ENCODE data around the gene LGR6.

Gene LGR6

DNA sequence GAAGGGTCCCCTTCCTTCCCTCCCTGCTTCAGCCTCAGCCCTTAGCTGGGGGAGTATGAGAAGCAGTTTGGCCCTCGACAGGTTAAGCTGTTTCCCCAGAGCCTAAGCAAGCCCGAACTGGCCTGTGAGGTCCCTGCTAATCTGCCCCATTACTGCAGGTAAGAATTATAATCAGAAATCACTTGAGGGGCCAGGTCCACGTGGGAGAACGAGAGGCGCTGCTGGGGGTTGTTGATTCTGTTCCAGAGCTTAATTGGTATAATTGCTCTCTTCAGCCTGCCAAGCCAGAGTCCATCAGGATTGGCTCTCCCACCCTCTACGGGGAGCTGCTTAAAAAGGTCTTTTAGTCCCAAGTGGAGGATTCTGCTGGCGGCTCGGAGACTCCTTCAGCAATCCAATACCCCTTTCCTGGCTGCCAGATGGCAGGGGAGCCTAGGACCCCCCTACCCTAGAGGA, 77.3 kb downstream of the LGR6 start:
- DNase-seq, result no peak

DNA sequence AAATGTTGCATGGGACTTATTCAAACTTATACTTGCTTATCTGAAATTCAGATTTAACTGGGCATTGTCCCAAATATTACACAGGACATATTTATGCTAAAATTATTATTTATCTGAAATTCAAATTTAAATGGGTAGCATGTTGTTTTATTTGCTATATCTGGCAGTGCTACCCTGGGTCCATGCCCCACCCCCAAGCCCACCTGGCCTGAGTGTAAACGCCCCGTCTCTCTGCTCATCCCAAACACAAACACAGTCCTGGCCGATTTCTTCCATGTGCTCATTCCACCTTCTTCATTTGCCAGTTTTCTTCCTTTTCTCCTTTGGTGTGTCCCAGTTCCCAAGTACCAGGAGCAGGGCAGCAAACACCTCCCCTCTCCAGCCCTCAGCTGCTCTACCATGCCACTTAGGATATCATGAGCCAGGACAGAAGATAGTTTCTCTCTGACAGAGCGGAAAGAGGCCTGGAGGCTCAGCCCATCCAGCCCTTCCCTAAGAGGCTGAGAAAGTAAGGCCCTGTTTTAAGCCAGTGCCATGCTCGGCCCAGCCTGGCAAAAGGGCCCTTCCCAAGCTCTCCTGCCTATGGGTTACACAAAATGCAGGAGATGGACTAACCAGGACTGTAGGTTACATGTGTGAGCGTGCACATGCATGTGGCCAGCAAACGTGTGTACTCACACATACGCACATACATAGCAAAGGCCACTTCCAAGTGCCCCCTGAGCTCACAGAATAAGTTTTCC, 78.7 kb downstream of the LGR6 start:
- DNase-seq, result no peak

DNA sequence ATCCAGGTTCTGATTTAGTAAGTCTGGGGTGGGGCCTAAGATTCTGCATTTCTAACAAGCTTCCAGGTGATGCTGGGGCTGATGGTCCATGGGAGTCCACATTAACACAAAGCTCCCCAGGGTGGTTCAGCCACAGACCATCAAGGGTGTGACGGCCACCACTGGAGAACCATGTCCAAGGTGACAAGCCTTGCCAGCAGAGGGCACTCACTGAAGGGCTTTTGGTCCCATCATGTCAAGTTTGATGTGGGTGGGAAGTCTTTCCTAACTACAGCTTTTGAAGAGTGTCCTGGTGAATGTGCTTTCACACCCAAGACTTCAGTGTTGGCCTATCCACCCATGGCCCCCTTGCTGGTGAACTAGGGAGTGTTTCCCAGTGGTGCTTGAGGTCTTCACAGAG, 81.0 kb downstream of the LGR6 start:
- DNase-seq, result peak; percentile 29

DNA sequence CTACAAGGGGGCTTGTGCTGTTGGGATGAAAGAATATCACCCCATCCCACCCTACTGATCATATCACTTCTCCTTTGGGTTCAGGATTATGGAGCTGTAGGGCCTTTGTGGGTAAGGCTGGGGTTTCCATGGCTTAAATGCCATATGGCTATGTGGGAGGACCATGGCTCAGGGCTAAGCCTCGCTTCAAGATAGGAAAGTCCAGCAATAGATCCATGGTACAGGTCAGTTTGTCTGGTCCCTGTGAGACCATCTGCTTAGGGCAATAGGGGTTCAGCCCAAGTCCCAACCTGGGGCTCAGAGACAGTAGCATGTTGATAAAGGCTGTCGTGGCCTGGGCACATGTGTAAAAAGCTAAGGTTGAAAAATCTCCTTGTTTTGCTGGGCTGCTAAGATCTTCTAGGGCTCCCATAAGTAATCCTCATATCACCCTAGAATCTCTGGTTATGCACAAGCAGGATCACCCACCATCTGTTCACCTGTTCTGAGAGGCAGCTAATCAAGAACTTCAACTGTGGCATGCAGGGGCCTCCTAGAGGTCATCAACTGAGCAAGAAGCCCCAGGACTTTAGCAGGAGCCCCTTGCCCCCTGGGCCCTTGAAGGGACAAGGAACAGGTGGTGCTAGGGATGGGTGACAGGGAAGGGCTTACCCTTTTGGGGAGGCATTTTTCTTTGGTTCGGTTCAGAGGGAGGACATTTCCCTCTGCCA, 81.6 kb downstream of the LGR6 start:
- DNase-seq, result no peak

DNA sequence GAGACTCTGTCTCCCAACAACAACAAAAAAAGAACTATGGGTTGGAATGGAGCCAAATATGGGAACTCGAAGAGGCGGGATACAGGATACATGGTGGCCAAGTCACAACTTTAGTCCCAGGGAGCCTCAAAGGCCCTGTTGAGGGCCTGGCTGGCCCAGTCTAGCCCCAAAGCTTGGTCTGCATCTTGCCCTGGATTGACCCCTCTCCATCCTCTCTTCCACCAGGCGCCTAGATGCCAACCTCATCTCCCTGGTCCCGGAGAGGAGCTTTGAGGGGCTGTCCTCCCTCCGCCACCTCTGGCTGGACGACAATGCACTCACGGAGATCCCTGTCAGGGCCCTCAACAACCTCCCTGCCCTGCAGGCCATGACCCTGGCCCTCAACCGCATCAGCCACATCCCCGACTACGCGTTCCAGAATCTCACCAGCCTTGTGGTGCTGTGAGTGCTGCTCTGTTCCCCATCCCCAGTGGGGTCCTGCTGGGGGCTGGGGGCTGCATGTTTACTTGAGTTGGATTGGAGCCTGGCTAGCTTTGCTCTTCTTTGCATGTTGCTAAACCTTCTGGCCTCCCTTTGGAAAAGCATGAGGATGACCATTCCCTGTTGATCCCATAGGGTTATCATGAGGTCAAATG, 82.6 kb downstream of the LGR6 start:
- no peak for DNase-seq

DNA sequence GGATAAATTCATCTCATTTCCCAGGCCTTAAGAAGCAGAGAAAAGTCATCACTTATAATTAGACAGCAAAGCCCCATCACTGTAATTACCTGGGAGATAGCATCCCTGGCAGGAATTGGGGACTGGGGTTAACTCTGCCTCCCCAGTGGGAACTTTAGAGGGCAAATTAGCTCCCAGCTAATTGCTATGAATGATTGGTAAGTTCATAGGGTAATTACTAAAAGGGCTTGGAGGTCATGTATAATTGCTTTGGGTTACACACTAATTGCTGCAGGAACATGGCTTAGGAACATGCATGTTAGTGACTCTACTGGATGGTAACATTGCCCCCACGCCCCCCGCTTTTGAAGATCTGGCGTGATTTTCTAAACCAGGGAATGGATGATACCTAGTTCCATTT, 83.3 kb downstream of the LGR6 start:
- DNase-seq, result no peak

DNA sequence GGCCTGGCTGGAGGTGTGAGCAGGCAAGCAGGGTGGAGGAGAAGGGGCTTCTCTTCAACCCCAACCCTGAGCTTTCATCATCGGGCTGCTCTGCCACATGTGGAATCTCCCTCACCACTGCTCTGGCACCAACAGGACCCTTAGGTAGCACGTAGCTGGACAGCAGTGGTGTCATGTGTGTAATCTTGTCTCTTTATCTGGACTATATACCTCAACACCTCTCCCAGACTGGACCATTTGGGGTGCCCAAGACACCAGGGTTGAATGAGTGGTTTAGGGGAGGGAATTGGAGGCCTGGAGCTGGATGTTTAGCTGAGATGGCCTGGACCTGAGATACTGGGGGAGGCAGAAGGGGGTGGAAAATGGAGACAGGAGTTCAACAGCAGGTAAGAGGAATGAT, 85.2 kb downstream of the LGR6 start:
- no peak for DNase-seq

DNA sequence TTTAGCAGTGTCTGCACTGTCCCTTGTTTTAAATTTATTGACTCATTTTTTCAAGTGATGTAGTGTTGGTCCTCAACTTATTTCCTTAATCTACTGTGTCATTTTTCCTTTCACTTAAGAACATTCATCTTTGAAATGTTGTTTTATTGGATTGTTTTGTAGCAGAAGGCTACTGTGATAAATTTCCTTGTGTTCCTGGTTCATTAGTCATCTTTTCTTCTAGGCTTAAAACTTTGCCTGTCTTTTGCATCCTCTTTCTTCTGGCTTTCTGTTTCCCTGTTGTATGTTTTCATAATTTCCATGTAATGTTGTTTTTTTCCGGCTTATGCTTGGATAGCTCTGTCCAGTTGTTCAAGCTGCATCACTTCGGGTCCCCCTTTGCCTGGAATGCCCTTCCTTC, 86.2 kb downstream of the LGR6 start:
- no peak for DNase-seq

DNA sequence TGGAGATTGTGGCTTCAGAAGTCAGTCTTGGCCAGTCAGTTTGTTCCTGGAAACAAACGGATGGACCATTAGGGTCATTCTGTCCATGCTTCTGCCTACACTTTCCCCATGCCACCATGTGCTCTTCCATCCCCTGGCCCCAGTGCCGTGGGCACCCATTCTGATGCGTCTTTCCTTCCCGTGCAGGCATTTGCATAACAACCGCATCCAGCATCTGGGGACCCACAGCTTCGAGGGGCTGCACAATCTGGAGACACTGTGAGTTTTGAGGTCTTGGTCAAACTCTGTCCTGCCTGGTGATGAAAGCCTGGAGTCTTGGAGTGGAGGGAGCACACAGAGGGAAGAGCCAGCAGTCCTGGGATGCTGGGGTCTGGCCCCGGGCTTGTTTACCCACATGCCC, 87.0 kb downstream of the LGR6 start:
- no peak for DNase-seq

DNA sequence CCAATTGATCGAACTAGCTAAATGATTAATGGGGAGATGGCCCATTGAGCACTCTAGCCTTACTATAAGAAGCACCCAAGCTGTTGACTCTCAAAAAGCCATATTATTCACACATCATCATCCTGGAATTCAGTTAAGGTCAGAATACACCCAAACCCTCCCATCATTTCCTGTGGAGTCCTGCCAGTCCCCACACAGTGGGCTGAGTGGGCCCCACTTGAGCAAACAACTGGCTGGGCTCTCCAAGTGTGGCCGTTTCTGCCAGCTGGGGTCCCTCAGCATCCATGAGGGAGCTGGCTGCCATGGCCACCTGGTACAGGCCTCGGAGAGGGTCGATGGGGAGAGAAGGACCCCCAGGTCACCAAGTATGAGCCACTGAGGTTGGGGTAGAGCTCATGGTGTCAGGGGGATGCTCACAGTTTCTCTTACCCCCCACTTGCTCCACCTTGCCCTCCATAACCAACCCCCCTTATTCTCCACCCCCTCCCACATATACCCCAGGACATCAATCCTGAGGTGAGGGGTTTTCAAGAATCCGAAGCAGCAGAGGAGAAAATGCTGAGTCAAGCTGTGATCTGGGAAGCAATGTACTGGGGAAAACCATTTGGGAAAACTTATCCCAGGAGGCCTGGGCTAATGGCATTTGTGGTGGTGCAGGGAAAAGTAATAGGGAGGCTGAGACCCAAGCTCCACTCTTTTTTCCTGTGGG, 87.9 kb downstream of the LGR6 start:
- DNase-seq, result no peak

DNA sequence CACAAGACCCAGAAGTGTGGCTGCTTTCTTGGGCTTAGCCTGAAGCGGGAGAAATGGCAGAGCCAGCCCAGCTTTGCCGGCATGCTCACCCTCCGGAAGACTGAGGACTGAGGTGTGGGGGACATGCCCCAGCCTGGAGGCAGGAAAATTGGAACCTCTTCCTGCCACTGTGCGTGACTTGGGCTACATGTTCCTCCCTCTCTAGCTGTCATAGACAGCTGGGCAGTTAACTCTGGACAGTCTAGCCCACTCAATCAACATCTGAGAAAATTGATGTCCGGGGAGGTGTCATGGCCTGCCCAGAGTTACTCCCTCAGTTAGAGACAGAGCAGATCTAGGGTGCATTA, 88.4 kb downstream of the LGR6 start:
- DNase-seq, result no peak

DNA sequence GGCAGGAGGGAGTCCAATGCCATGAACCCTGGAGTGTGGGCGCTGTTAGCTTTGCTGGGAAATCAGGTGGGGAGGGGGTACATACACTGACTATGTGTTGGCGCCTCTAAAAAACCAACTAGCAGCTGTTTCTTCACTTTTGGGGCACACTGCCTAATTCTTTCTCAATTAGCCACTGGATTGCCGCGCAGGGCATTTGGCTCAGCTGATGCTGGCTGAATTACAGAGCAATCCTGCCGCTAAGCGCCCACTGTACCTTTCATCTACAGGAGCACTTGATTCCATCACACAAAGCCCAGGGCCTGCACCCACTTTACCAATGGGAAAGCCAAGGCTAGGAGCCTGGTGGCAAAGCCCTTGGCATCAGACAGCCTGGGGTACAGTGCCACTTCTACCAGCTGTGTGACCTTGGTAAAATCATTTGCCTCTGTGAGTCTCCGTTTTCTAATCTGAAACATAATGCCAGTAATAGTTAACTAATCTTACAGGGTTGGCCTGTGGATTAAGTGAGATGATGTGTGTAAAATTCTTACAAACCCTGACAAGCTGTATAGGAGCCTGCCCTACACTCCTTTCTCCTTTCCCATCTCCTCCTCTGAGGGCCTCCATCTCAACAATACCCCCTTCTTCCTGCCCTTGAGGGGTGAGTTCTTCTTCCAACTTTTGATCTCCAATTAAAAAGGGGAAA, 89.1 kb downstream of the LGR6 start:
- no peak for DNase-seq

DNA sequence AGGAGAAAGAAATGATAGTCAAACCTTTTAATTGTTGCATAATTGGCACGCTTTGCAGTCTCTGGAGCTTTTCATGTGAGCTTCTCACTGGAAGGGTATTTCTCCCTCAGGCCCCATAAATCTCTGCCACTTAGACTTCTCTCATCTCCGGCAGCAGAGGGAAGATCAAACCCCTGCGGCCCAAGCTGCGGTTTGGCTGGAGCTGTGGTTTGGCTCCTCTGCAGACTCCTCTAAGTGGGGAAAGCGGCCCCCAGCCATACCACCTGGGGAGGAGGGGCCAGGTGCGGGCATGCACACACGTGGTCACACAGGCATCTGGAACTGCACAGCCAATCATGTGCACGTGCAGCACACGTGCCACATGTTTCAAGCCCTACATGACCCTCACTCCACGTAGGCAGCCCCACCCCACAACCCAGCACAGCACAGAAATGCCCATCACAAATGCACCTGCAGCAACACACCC, 89.8 kb downstream of the LGR6 start:
- no peak for DNase-seq

DNA sequence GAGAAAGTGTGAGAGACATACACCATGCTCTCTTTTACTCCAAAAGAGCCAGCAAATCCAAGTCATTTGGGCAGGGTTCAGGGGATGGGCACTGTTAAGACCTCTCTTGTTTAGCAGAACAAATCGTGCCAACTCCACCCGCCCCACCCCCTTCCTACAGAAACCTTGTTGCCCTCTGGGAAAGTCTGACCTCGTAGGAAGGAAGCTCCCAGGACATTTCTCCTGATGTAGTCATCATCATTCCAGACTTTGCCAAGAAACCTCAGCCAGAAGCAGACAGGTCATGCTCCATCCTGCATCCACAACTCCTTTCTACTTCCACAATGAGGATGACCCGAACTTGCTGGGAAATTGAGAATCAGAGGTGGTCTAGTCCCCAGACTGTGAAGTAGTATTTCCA, 90.4 kb downstream of the LGR6 start:
- no peak for DNase-seq

DNA sequence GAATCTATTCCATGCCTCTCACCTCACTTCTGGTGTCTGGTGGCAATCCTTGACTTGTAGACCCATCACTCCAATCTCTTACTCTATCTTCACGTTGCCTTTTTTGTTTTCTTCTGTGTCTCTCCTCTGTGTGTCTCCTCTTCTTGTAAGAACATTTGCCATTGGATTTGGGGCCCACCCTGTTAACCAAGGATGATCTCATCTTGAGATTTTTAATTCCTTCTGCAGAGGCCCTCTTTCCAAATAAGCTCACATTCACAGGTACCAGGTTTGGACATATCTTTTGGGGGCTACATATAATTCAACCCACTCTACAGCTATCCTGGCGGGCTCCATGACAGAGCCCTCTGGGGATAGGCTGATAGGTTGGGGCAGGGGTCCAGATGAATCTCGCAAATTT, 92.3 kb downstream of the LGR6 start:
- DNase-seq, result no peak

DNA sequence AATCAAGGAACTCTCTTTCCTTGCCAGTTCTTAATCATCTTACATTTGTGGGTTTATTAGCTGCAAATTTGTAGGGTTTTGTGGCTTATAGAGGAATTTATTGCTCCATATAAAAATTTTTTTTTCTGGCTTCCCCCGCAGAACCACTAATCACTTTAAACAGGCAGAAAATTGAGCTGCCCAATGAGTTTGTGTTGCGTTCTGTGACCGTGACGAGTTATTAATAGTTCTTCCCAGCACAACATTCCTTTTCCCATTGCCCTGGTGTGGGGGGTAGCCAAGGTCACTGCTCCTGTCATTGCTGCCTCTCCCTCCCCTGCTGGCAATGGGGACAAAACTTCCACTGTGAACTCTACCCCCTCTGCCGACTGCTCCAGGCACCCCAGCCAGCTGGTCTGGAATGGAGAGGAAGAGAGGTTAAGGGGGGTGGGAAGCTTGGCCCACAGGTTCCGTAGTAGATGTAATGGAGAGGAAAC, 93.1 kb downstream of the LGR6 start:
- no peak for DNase-seq

DNA sequence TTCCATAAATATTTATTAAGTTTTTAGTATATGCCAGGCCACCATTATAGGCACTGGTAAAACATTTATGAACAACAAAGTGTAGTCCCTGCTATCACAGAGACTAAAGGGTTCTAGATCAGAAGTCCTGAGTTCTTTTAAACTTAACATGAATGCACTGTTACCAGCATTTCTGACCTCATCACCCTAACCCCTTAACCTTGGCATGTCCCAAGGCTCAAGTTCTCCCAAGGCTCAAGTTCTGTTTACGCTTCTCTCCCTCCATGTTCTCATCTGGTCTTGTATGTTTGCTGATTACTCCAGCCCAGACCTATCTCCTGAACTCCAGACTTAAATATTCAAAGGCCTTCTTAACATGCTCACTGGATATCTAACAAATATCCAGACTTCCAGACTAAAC, 93.6 kb downstream of the LGR6 start:
- DNase-seq, result no peak

DNA sequence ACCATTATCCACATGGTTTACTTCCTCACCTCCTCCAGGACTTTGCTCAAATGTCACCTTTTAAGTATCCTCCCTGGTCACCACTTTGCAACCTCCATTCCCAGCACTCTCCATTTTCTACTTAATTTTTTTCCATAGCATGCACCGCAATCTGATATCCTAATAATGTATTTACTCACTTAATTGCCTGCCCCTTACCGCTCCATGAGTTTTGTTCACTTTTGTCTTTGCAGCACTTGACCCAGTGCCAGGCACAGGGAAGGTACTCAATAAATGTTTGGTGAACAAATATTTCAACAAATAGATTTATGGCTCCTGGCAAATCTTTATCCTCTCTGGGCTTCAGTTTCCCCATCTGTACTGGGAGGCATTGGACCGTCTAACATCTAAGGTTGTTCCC, 94.6 kb downstream of the LGR6 start:
- no peak for DNase-seq

DNA sequence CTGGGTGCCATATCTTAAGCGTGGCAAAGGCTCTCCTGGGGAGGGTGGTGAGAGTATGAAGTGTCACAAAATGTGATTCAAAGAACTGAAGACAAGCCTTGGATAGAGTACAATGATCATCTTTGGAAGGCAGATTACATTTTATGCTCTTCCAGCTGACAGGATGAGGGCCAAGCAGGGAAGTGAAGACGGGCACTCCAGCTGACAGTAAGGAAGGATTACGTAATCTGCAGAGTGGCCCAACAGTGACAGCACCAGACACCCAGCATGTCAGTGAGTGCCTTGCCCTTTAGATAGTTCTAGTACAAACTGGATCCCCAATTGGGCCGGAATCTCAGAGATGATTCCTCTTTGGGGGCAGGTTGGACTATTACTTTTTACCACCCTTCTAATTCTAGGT, 95.4 kb downstream of the LGR6 start:
- no peak for DNase-seq

DNA sequence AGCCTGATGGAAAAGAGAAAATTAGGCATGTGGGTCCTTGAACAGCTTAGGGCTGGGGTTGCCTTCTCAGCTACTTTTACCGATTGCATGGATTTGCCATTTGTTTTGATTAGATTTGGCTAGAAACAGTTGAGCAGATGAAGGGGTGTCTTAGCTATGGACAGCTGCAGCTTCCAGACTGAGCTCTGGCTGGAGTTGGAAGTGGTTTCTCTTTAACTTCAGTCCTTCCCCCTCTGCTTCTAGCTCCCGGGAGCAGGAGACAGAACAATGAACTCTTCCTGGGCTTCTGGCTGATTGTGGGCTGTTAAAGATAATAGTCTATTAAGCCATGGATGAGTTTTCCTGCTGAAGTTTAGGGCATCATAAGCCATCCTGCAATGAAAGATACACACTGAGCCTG, 97.4 kb downstream of the LGR6 start:
- DNase-seq, result no peak

DNA sequence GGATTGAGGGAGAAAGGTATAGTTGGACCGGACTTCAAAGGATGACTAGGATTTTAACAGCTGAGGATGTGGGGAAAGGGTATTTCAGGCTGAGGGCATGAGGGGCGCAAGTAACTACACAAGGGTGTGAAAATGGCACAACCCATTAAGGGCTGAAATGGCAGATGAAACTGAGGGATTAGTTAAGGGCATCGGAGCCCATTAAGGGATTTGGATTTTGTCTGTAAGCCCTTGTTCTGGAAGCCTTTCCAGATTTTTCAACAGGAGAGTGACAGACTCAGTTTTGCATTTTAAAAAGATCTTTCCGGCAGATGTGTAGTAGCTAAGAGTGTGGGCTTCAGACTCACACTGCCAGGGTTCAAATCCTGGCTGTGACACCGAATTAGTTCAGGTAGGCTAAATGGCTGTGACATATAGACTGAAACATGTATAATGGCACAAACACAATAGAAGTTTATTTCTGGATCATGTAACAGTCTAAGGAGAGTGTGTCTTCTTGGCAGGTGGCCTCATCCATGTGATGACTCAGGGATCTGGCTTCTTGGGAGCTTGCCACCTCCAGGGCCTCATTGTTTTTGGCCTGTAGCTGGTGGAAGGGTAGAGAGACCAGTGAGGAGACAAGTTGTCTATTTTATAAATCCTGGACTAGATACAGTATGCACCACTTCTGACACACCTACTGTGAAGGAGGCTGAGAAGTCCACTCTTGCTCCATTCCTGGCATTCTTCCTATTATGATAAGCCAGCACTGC, 98.5 kb downstream of the LGR6 start:
- no peak for DNase-seq

DNA sequence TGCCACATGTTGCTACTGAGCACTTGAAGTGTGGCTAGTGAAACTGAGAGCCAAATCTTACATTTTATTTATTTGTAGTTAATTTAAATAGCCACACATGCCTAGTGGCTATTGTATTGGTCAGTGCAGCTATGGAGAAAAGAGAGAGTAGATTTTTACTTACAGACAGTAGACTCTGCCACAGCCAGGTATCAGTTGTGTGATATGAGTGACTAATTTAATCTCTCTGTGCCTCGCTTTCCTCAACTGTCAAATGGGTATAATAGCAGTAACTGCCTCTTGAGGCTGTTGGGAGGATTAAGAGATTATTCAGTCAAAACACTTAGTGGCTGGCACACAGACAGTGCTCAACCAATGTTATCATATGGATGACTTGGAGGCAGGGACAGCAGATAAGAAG, 99.2 kb downstream of the LGR6 start:
- DNase-seq, result no peak
